ENCODE data around the gene IGFBP4.

DNA sequence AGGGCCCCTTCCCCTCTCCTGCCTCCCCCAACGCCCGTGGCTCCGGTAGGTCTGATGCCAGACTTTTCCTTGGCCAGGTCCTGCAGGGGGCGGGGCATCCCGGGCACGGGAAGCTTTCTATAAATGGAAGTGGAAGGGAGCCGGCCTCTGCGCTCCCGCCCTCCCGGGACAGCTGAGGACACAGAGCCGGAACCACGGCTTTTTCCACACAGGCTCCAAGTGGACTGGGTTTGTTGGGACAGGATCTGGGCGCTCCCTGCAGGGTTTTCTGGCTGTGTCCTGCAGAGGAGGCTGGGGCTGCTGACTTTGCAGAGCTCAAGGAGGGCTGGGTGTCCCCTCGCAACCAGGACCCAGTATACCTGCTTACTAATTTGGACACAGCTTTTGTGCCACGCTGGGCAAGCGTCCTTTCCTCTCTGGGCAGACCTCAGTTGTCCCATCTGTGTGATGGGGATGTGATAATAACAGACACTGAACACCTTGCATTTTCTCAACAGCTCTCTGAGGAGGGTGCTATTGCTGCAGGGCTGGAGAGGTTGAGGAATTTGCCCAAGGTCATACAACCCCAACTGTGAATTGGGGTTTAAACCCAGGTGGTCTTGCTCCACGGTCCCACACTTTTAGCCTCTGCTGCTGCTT is 56.4 kb downstream of the IGFBP4 start:
- TF ChIP-seq CTCF (IDR thresholded peaks at IDR 0.05; ENCODE audit: low read depth, low read length, poor library complexity, severe bottlenecking) = no peak
- TF ChIP-seq EZH2phosphoT487 (IDR thresholded peaks at IDR 0.05; ENCODE audit: borderline replicate concordance, low read length) = no peak

Data from DOHH2 (cell line).